Body of pancreas (tissue), 4 donors: ENCODE measurements around the gene IGFALS. TPM values are rescaled to one million over a fixed set of nuclear protein-coding genes. Genes with fewer than 3 reads are reported as not detected.

Experiments
- ATAC-seq: fragments of 150-250 bp; one replicate; pipeline ENCODE4 v1.9.1; 2016
- DNase-seq, 4 donors: peaks; one replicate each; pipeline ENCODE4 v3.0.0-alpha.2; 2019
- H3K27ac ChIP-seq, 4 donors: fragments of 200-600 bp; sonication (generic); 1 replicate in 3 of 4; 2 replicates in 1 of 4; pipeline versions ENCODE4 v1.5.1 to v1.6.1; 2016 to 2019; ENCODE audit warnings: mild to moderate bottlenecking in 1 of 4, mixed read lengths in 1 of 4, moderate library complexity in 1 of 4
- H3K27me3 ChIP-seq, 2 donors: fragments of 200-600 bp; sonication (generic); one replicate each; pipeline ENCODE4 v1.6.0; 2016; ENCODE audit warnings: mild to moderate bottlenecking in 1 of 2
- H3K36me3 ChIP-seq, 2 donors: fragments of 200-600 bp; sonication (generic); replicated peaks in 1 of 2; 2 replicates each; pipeline ENCODE4 v1.5.1; 2016; ENCODE audit warnings: low read depth in 2 of 2; ENCODE audit not compliant: insufficient read depth in 1 of 2
- H3K4me1 ChIP-seq: fragments of 200-600 bp; sonication (generic); one replicate; pipeline ENCODE4 v1.6.0; 2016
- H3K4me3 ChIP-seq, 2 donors: fragments of 200-600 bp; sonication (generic); 1 replicate in 1 of 2; 2 replicates in 1 of 2; pipeline ENCODE4 v1.5.1; 2016 to 2019
- H3K9me3 ChIP-seq, 3 donors: fragments of 200-600 bp; sonication (generic); 1 replicate in 2 of 3; 2 replicates in 1 of 3; pipeline ENCODE4 v1.5.1; 2016
- POLR2A ChIP-seq, 3 donors: fragments of 450-650 bp; IDR thresholded peaks; one replicate each; pipeline ENCODE4 v1.6.1; 2016; ENCODE audit warnings: antibody characterized with exemption in 3 of 3, mild to moderate bottlenecking in 2 of 3
- WGBS, 2 donors: methylation state at CpG; one replicate each; pipeline ENCODE4 v1.1.5; 2017; 5-methylcytosine and 5-hydroxymethylcytosine counted together
- intact Hi-C: fragments of 100-400 bp; cut with DNase I; formaldehyde crosslinking; loops from one replicate; pipeline ENCODE4 v1.15.1; 2023
- total RNA-seq, 2 donors: library from RNA; depleted of rRNA; stranded (reverse); fragments of >200 nt; gene quantifications; one replicate each; pipeline ENCODE4 v1.1.0, GENCODE V29; 2016
- TF ChIP-seq, protein P1 (sequence below), 7 experiments: fragments of 450-650 bp in 4 of 7; fragments of 200-600 bp in 3 of 7; sonication (generic) in 3 of 7; IDR thresholded peaks; one replicate each; pipeline ENCODE4 v1.5.1; 2016 to 2019; ENCODE audit warnings: antibody characterized with exemption in 7 of 7

The IGFALS gene
- total RNA-seq, 2 donors from 2014 or later = 5.2 to 9.2 TPM

DNA sequence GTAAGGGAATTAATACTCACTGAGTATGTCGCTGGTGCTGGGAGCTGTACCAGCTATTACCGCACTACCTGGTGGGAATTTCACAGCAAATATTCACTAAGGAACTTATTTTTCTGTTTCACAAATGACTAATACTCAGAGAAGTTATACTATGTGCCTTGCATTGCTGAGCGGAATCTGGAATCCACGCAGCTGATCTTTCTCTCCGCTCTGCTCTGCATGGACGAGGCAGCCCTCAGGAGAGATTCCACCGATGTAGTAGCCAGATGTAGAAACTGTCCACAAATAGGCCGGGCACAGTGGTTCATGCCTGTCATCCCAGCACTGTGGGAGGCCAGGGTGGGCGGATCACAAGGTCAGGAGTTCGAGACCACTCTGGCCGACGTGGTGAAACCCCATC is 39.3 kb downstream of the IGFALS start:
- no peak for TF ChIP-seq POLR2A (IDR thresholded peaks at IDR 0.05)

DNA sequence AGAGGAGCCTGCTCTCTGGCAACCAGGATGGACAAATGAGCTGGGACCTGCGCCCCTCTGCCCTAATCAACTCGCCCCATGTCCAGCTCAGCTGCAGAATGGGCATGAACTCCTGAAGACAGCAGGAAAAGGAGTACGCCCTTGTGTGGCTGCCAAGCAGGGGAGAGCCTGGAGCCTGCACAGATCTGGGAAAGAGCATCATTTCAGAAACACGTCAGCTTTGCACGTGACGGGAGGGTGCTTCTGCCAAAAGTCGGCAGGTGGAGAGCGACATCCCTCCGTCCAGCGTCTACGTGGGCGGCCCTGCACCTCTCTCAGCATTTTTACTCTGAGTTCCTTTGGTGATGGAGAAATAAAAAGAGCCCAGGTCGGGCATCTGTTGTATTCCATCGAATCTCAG is 40.7 kb downstream of the IGFALS start:
- intact Hi-C loops = no loop called here
- H3K27ac ChIP-seq = no peak overlapping the region
- TF ChIP-seq, protein P1, sequence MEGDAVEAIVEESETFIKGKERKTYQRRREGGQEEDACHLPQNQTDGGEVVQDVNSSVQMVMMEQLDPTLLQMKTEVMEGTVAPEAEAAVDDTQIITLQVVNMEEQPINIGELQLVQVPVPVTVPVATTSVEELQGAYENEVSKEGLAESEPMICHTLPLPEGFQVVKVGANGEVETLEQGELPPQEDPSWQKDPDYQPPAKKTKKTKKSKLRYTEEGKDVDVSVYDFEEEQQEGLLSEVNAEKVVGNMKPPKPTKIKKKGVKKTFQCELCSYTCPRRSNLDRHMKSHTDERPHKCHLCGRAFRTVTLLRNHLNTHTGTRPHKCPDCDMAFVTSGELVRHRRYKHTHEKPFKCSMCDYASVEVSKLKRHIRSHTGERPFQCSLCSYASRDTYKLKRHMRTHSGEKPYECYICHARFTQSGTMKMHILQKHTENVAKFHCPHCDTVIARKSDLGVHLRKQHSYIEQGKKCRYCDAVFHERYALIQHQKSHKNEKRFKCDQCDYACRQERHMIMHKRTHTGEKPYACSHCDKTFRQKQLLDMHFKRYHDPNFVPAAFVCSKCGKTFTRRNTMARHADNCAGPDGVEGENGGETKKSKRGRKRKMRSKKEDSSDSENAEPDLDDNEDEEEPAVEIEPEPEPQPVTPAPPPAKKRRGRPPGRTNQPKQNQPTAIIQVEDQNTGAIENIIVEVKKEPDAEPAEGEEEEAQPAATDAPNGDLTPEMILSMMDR (IDR thresholded peaks at IDR 0.05) = no peak
- no peak for TF ChIP-seq POLR2A (IDR thresholded peaks at IDR 0.05)
- no peaks in the 10 kb centered on the region for H3K27me3 ChIP-seq
- no peaks in the 10 kb centered on the region for H3K4me1 ChIP-seq
- ATAC-seq (no peak), DNase-seq (no peak)
- peaks cover 6 to 28% of the 10 kb centered on the region in 2 donors for H3K36me3 ChIP-seq
- H3K4me3 ChIP-seq = no peak overlapping the region
- H3K9me3 ChIP-seq = no peaks in the 10 kb centered on the region
- 91 to 95% methylated on average over 14 of the region's 14 CpGs for WGBS, 2 donors

More for the DNA sequence above, 39.3 kb downstream of the IGFALS start:
- no peak overlapping the region for H3K4me3 ChIP-seq
- H3K9me3 ChIP-seq = no peaks in the 10 kb centered on the region
- ATAC-seq (no peak), DNase-seq (no peak)
- H3K27me3 ChIP-seq = no peaks in the 10 kb centered on the region
- whole genome bisulfite sequencing, 2 donors = 91 to 96% methylated on average over 12 of the region's 12 CpGs
- peaks cover 6 to 18% of the 10 kb centered on the region in 2 donors for H3K36me3 ChIP-seq
- H3K27ac ChIP-seq = no peak overlapping the region
- no peaks in the 10 kb centered on the region for H3K4me1 ChIP-seq
- intact Hi-C loops = no loop called here

DNA sequence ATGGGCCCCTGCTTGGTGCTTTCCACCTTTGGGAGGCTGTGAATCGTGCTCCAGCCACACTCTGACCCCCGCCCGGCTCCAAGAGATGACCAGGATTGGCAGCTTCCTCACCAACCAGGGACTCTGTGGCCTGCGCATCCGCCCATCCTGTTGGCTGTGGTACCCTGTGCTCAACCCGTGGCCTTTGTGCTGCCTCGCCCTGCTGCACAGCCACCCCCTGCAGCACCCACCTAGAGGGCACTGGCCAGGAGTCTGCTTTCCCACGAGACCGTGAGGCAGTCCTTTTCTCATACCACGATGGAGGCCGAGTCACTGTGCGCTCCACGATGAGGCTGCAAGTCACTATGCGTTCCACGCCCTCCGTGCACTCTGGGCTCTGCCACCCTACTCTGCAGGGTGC is 41.6 kb downstream of the IGFALS start:
- Histone ChIP-seq H3K4me3 (no peak overlapping the region), H3K9me3 (no peaks in the 10 kb centered on the region), H3K4me1 (no peaks in the 10 kb centered on the region), H3K27ac (no peak overlapping the region), H3K36me3 (peaks cover 6 to 36% of the 10 kb centered on the region in 2 donors), H3K27me3 (no peaks in the 10 kb centered on the region)
- 95 to 100% methylated on average over 7 to 12 of the region's 16 CpGs for WGBS, 2 donors
- no peak for ATAC-seq
- DNase-seq = no peak
- intact Hi-C loops = no loop called here
- TF ChIP-seq, protein P1 (IDR thresholded peaks at IDR 0.05) = no peak
- no peak for TF ChIP-seq POLR2A (IDR thresholded peaks at IDR 0.05)

DNA sequence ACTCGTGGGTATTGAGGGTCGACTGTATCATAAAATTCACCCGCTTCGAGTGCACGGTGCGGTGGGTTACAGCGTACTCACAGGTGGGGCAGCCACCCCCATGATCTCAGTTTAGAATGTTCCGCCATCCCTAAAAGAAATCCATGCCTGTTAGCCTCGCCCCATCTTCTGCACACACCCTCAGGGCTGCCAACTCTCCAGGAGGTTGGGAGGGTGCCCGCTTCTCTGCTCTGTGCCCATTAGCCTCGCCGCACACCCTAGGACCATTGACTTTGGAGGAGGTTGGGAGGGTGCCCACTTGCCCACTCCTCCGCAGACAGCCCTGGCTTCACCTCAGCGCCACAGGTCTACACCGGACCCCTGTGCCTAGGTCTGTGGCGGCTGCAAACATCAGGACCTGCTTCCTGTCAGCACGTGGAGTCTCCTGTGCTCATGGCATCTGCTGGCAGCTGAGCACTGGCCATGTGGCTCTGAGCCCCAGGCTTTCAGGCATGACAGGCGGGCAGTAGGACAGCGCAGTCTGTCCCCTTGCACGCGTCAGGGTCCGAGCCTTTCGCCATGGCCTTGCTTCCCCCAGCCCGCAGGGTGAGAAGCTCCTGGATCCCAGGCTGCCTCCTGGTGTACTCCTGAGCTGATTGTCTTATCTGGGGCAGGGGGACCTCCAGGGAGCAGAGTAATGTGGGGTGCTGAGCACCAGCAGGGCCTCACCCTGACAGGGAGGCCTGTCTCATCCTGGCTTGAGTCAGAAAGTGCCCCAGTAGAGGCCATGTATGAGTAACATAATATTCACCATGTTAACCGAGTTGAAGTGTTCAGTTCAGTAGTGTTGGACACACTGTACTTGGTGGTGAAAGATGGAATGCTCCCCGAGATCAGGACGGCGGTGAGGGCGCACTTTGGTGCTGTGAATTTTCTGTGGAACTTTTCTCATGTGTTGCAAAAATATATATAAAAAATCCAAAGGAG is 44.1 kb downstream of the IGFALS start:
- H3K27me3 ChIP-seq = no peaks in the 10 kb centered on the region
- no peak for DNase-seq
- intact Hi-C loops = no loop called here
- no peak overlapping the region for H3K27ac ChIP-seq
- no peak overlapping the region for H3K4me3 ChIP-seq
- ATAC-seq = no peak
- H3K4me1 ChIP-seq = no peaks in the 10 kb centered on the region
- 89 to 95% methylated on average over 25 to 28 of the region's 29 CpGs for WGBS, 2 donors
- TF ChIP-seq, protein P1 (IDR thresholded peaks at IDR 0.05) = no peak
- TF ChIP-seq POLR2A (IDR thresholded peaks at IDR 0.05) = no peak
- no peaks in the 10 kb centered on the region for H3K9me3 ChIP-seq
- H3K36me3 ChIP-seq = peaks cover 6 to 39% of the 10 kb centered on the region in 2 donors

DNA sequence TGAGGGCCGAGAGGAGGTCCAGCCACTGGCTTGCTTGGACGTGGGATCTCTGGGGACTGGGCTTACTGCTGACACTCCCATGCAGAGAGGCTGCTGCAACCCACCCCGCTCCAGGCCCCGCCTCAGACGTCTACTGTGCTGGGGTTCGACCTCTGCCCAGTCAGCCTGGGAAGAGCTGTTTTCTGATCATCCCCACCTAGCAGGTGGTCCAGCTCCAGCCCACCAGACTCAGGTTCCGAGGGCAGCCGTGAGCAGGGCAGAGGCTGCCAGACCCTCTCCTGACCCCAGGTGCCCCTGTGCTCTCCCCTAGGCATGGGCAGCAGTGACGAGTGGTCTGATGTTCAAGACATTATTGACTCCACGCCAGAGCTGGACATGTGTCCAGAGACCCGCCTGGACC is 45.6 kb downstream of the IGFALS start:
- H3K27ac ChIP-seq = no peak overlapping the region
- TF ChIP-seq, protein P1 (IDR thresholded peaks at IDR 0.05) = no peak
- no peak for TF ChIP-seq POLR2A (IDR thresholded peaks at IDR 0.05)
- H3K4me1 ChIP-seq = no peaks in the 10 kb centered on the region
- H3K9me3 ChIP-seq = no peaks in the 10 kb centered on the region
- WGBS, 2 donors = 80 to 87% methylated on average over 7 to 9 of the region's 11 CpGs
- H3K36me3 ChIP-seq = peaks cover 6 to 39% of the 10 kb centered on the region in 2 donors
- H3K4me3 ChIP-seq = no peak overlapping the region
- intact Hi-C loops = no loop called here
- no peaks in the 10 kb centered on the region for H3K27me3 ChIP-seq
- ATAC-seq (no peak), DNase-seq (no peak)
